AG10803 (cell line): ENCODE results near the gene COPA.

Experiments used
- DNase-seq: peaks from one replicate; pipeline ENCODE4 v3.0.0; 2010; ENCODE audit warnings: low read depth
- H3K4me3 ChIP-seq: 2 replicates; pipeline ENCODE4 v1.5.1; 2011; ENCODE audit warnings: mild to moderate bottlenecking, low read length, control low read depth
- TF ChIP-seq, protein P1 (sequence below): conservative IDR thresholded peaks from 2 replicates; pipeline ENCODE4 v1.5.1; 2011; ENCODE audit warnings: mild to moderate bottlenecking, low read length, control low read depth, inconsistent platforms

COPA gene

GRCh38 chr1:160373696-160374095 lies 30.6 kb upstream of the COPA start:
- no peak overlapping the region for H3K4me3 ChIP-seq
- DNase-seq: no peak
- TF ChIP-seq, protein P1, sequence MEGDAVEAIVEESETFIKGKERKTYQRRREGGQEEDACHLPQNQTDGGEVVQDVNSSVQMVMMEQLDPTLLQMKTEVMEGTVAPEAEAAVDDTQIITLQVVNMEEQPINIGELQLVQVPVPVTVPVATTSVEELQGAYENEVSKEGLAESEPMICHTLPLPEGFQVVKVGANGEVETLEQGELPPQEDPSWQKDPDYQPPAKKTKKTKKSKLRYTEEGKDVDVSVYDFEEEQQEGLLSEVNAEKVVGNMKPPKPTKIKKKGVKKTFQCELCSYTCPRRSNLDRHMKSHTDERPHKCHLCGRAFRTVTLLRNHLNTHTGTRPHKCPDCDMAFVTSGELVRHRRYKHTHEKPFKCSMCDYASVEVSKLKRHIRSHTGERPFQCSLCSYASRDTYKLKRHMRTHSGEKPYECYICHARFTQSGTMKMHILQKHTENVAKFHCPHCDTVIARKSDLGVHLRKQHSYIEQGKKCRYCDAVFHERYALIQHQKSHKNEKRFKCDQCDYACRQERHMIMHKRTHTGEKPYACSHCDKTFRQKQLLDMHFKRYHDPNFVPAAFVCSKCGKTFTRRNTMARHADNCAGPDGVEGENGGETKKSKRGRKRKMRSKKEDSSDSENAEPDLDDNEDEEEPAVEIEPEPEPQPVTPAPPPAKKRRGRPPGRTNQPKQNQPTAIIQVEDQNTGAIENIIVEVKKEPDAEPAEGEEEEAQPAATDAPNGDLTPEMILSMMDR: no peak

DNA sequence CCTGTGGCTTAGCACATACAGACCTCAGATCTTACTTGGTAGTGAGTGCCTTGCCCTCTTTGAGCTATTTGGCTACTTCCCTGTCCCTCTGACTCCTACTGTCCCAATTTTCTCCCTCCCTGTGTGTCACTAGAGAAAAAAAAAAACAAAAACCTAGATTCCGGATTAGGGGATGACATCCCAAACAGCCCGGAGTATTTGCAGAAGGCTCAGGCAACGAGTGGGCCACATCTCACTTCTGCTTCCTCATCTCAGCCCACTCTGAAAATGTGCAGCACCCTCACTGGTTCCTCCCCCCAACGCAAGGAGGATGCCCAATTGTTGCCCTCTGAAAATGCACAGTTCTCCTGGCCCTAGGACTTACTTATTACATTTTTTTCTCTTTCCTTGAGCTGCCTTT lies 28.7 kb upstream of the COPA start:
- TF ChIP-seq, protein P1: no peak

DNA sequence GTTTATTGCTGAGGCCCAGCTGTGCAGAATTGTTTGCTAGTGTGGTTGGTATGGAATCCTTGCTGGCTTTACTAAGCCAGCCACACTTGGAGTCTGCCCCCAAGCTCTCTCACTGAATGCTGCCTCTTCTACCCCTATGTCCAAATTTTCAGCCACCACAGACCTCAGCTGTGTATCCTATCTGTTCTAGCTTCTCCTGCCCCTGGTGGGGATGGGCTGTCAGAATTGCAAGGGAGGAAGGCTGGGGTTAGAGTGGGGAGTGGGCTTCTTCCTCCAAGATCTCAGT lies 28.2 kb upstream of the COPA start:
- DNase-seq: no peak
- H3K4me3 ChIP-seq: no peak overlapping the region
- TF ChIP-seq, protein P1: no peak

More for the DNA sequence above, 28.7 kb upstream of the COPA start:
- no peak for DNase-seq
- H3K4me3 ChIP-seq: no peak overlapping the region

DNA sequence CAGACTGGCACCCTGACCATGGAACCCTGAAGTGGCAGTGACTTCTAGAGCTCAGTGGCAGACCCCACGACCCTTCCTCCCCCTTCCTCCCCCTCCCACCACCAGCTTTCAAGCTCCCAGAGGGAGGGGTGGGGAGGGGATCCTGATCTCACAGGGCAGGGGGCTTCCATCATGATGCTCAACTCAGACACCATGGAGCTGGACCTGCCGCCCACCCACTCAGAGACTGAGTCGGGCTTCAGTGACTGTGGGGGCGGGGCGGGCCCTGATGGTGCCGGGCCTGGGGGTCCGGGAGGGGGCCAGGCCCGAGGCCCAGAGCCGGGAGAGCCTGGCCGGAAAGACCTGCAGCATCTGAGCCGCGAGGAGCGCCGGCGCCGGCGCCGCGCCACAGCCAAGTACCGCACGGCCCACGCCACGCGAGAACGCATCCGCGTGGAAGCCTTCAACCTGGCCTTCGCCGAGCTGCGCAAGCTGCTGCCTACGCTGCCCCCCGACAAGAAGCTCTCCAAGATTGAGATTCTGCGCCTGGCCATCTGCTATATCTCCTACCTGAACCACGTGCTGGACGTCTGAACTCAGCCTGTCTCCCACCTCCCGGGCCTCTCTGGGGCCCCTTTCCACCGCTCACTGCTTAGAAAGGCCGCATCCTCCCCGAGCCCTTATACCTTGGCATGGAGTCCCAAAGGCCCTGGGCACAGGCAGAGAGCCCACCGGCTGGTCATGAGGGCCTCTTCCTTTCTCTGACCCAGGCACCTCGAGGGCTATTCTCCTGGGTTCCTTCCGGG lies 27.7 kb upstream of the COPA start:
- TF ChIP-seq, protein P1: no peak
- no peak overlapping the region for H3K4me3 ChIP-seq
- DNase-seq: no peak

- no peak overlapping the region for H3K4me3 ChIP-seq
Observed at GRCh38 chr1:160369087-160369486, 26.0 kb upstream of the COPA start.

GRCh38 chr1:160367934-160368923 lies 25.2 kb upstream of the COPA start:
- no peak for DNase-seq
- no peak overlapping the region for H3K4me3 ChIP-seq
- TF ChIP-seq, protein P1: no peak

More at GRCh38 chr1:160369087-160369486, 26.0 kb upstream of the COPA start:
- TF ChIP-seq, protein P1: no peak
- DNase-seq: no peak
